Parietal lobe (tissue), 1 donor: ENCODE results near the gene ANOS1. TPM values are rescaled to one million over a fixed set of nuclear protein-coding genes. Genes with fewer than 3 reads are reported as not detected.

ENCODE experiments used
- total RNA-seq: library from RNA; depleted of rRNA; stranded (reverse); fragments of >200 nt; gene quantifications from one replicate; pipeline ENCODE4 v1.2.3, GENCODE V29; 2014

Gene ANOS1, protein sequence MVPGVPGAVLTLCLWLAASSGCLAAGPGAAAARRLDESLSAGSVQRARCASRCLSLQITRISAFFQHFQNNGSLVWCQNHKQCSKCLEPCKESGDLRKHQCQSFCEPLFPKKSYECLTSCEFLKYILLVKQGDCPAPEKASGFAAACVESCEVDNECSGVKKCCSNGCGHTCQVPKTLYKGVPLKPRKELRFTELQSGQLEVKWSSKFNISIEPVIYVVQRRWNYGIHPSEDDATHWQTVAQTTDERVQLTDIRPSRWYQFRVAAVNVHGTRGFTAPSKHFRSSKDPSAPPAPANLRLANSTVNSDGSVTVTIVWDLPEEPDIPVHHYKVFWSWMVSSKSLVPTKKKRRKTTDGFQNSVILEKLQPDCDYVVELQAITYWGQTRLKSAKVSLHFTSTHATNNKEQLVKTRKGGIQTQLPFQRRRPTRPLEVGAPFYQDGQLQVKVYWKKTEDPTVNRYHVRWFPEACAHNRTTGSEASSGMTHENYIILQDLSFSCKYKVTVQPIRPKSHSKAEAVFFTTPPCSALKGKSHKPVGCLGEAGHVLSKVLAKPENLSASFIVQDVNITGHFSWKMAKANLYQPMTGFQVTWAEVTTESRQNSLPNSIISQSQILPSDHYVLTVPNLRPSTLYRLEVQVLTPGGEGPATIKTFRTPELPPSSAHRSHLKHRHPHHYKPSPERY
- total RNA-seq = 18.8 TPM

GRCh38 chrX:8731559-8732395 is at the start of gene ANOS1:
TSS of gene ANOS1 (minus strand) at chrX:8732137. CDS start at chrX:8732036, 101 bp downstream.

Other genes starting within 250 kb of the ANOS1 start
- not detected for gene FAM9A, start 69.2 kb upstream of the ANOS1 start, total RNA-seq